Measurements from ENCODE around the gene SMURF1.

- TF ChIP-seq POLR2A (IDR thresholded peaks at IDR 0.05): no peak
- no peak for TF ChIP-seq CTCF (IDR thresholded peaks at IDR 0.05)
Measured at GRCh38 chr7:99125505-99125865, 18.4 kb downstream of the SMURF1 start.

Measured in esophagus squamous epithelium (tissue), 4 donors.